SJSA1 (cell line): ENCODE data around the gene CRYZL1. TPM values are rescaled to one million over a fixed set of nuclear protein-coding genes. Genes with fewer than 3 reads are reported as not detected.

Experiments
- DNase-seq, 2 experiments: peaks; one replicate each; pipeline ENCODE4 v3.0.0-alpha.2; 2015 to 2020; ENCODE audit warnings: low spot score in 2 of 2, low read depth in 1 of 2
- H3K27ac ChIP-seq: fragments of 250-450 bp; sonication (Bioruptor Pico); 2 replicates; pipeline ENCODE4 v1.5.1; 2020; ENCODE audit warnings: mild to moderate bottlenecking, moderate library complexity
- H3K27me3 ChIP-seq: fragments of 250-450 bp; sonication (Bioruptor Pico); replicated peaks from 2 replicates; pipeline ENCODE4 v1.5.1; 2020; ENCODE audit warnings: mild to moderate bottlenecking, moderate library complexity
- H3K36me3 ChIP-seq: fragments of 250-450 bp; sonication (Bioruptor Pico); 2 replicates; pipeline ENCODE4 v1.5.1; 2020; ENCODE audit warnings: mild to moderate bottlenecking
- H3K4me1 ChIP-seq: fragments of 250-450 bp; sonication (Bioruptor Pico); replicated peaks from 2 replicates; pipeline ENCODE4 v1.6.1; 2021; ENCODE audit warnings: mild to moderate bottlenecking
- H3K4me3 ChIP-seq: fragments of 250-450 bp; sonication (Bioruptor Pico); 2 replicates; pipeline ENCODE4 v1.5.1; 2020; ENCODE audit warnings: mild to moderate bottlenecking
- H3K9me3 ChIP-seq: fragments of 250-450 bp; sonication (Bioruptor Pico); replicated peaks from 2 replicates; pipeline ENCODE4 v1.5.1; 2020; ENCODE audit warnings: mild to moderate bottlenecking
- total RNA-seq: library from RNA; depleted of rRNA; stranded (reverse); fragments of >200 nt; shearing (Covaris generic); gene quantifications from 2 replicates; pipeline ENCODE4 v1.2.3, GENCODE V29; 2014

Gene CRYZL1
- total RNA-seq, 1 experiment from 2014 or later, result 15.3 TPM

DNA sequence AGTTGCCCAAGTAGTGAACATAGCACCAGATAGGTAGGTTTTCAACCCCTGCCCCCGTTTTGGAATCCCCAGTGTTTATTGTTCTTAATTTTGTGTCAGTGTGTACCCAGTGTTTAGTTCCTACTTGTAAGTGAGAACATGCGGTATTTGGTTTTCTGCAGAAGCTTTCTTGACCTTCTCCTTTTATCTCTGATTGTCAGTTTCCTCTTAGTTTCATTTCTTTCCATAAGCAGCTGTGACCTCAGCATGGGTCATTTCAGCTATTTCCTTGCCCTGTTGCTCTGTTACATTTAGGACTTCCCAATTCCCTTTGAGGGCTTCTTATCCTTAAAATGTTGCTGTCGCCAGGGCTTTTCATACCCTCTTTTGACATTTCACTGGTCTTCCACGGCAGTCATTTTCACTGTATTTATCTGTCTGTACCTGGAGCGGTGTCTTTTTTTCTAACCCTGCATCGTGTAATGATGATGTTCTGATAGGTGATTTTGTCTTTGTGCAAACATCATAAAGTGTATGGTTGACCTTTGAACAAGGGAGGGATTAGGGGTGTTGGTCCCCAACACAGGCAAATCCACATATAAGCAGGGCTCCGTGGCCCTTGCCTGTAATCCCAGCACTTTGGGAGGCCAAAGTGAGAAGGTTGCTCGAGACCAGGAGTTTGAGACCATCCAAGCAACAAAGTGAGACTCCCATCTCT, 15.7 kb upstream of the CRYZL1 start:
- DNase-seq, result no peak
- H3K4me1 ChIP-seq, result peaks cover 32% of the 10 kb centered on the region
- H3K9me3 ChIP-seq, result no peaks in the 10 kb centered on the region
- no peak overlapping the region for H3K4me3 ChIP-seq
- H3K27ac ChIP-seq, result peak overlapping the region; percentile 48
- peaks cover 5% of the 10 kb centered on the region; the same call in 1 of the 2 replicates for H3K36me3 ChIP-seq
- no peaks in the 10 kb centered on the region for H3K27me3 ChIP-seq

DNA sequence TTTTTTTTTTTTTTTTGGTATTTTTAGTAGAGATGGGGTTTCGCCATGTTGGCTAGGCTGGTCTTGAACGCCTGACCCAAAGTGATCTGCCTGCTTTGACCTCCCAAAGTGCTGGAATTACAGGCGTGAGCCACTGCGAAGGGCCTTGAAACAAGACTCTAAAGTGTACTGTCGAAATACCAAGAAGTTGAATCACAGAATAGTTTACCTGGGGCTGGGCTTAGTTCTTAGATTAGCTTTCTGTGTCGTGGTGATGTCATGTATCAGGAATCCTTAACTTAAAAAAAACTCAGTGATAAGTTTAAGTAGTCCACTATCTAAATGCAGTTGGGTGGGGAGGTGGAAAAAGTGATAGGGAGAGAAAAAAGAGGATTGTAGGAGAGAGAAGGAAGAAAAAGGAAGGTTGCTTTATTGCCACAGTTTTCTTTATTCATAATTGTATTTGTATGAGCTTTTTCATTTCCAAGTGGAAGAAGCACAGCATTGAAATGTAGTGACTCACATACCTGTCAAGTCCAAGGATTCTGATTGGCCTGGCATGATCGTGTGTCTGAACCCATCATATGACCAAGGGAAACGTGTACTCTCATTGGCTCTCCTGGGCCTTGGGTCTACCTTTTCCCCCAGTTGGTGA, 14.2 kb upstream of the CRYZL1 start:
- peak overlapping the region; percentile 82 for H3K27ac ChIP-seq
- no peaks in the 10 kb centered on the region for H3K9me3 ChIP-seq
- H3K27me3 ChIP-seq, result no peaks in the 10 kb centered on the region
- DNase-seq, result peak; percentile 89 to 97
- peaks cover 32% of the 10 kb centered on the region for H3K4me1 ChIP-seq
- H3K36me3 ChIP-seq, result peaks cover 5% of the 10 kb centered on the region; the same call in 1 of the 2 replicates
- H3K4me3 ChIP-seq, result no peak overlapping the region

DNA sequence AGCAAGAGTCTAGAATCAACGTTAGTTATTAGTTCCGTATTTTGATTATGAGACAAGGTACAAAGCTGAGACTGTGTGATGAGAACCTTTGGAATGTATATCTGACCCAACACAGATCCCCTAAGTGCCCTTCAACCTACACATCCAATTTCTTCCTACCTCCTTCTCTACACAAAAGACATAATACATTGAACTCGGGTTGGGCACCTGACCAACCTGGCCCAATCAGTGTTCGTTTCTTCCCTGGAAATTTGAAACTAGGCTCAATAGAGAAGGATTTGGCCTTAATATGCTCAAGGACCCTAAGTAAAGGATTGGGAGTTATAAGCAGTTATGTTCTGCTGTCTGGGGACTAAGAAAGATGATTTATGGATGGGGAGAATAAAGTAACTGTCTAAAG, 12.9 kb upstream of the CRYZL1 start:
- H3K9me3 ChIP-seq, result no peaks in the 10 kb centered on the region
- H3K36me3 ChIP-seq, result peaks cover 5% of the 10 kb centered on the region; the same call in 1 of the 2 replicates
- H3K27me3 ChIP-seq, result no peaks in the 10 kb centered on the region
- no peak overlapping the region for H3K27ac ChIP-seq
- DNase-seq, result no peak
- H3K4me1 ChIP-seq, result peaks cover 32% of the 10 kb centered on the region
- no peak overlapping the region for H3K4me3 ChIP-seq

- no peaks in the 10 kb centered on the region for H3K27me3 ChIP-seq
- no peak overlapping the region for H3K4me3 ChIP-seq
- H3K36me3 ChIP-seq, result peaks cover 5% of the 10 kb centered on the region; the same call in 1 of the 2 replicates
- H3K9me3 ChIP-seq, result no peaks in the 10 kb centered on the region
- DNase-seq, result no peak
- peaks cover 32% of the 10 kb centered on the region for H3K4me1 ChIP-seq
- no peak overlapping the region for H3K27ac ChIP-seq
Measured at GRCh38 chr21:33651965-33652680, 10.6 kb upstream of the CRYZL1 start.

DNA sequence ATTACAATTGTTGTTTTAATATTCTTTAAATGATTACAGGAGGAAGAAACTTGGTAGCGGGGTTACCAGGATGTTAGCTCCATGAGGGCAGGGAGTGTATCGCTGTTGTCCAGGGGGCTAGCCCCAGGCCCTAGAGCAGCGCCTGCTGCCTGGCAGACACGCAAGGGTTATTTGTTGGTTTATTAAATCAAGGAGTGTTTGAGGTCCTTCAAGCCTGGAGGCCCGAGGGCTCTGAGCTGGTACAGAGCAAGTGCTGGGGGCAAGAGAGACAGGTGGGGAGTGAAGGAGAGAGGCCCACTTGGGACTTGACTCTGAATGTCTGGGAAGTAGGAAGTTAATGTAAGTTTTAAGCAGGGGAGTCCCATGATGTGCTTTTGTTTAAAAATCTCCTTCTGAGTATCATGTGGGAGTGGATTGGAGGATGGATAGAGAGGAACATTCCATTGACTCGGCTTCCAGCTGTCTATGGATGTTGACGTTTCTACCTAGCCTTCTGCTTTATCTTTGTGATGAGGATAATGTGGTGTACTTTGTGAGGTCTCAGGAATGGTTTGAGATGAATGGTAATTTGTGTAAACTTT, 9.5 kb upstream of the CRYZL1 start:
- H3K4me3 ChIP-seq, result no peak overlapping the region
- H3K4me1 ChIP-seq, result peaks cover 21% of the 10 kb centered on the region
- H3K27ac ChIP-seq, result no peak overlapping the region
- H3K9me3 ChIP-seq, result no peaks in the 10 kb centered on the region
- H3K36me3 ChIP-seq, result peaks cover 2% of the 10 kb centered on the region; the same call in 1 of the 2 replicates
- H3K27me3 ChIP-seq, result no peaks in the 10 kb centered on the region
- no peak for DNase-seq

- DNase-seq, result no peak
- Histone ChIP-seq H3K9me3 (no peaks in the 10 kb centered on the region), H3K27ac (no peak overlapping the region), H3K4me1 (peaks cover 14% of the 10 kb centered on the region), H3K36me3 (peaks cover 2% of the 10 kb centered on the region; the same call in 1 of the 2 replicates), H3K4me3 (no peak overlapping the region), H3K27me3 (no peaks in the 10 kb centered on the region)
Measured at GRCh38 chr21:33650230-33650629, 8.7 kb upstream of the CRYZL1 start.

GRCh38 chr21:33648555-33648954, 7.0 kb upstream of the CRYZL1 start:
- Histone ChIP-seq H3K27me3 (no peaks in the 10 kb centered on the region), H3K4me1 (peaks cover 9% of the 10 kb centered on the region; the same call in 1 of the 2 replicates), H3K9me3 (no peaks in the 10 kb centered on the region), H3K27ac (no peak overlapping the region), H3K36me3 (no peaks in the 10 kb centered on the region; the same call in 1 of the 2 replicates), H3K4me3 (no peak overlapping the region)
- DNase-seq, result no peak

GRCh38 chr21:33647587-33647986, 6.0 kb upstream of the CRYZL1 start:
- Histone ChIP-seq H3K36me3 (peaks cover 7% of the 10 kb centered on the region), H3K9me3 (no peaks in the 10 kb centered on the region), H3K4me3 (no peak overlapping the region), H3K4me1 (peaks cover 9% of the 10 kb centered on the region; the same call in 1 of the 2 replicates), H3K27ac (no peak overlapping the region), H3K27me3 (no peaks in the 10 kb centered on the region)
- DNase-seq, result no peak

GRCh38 chr21:33645730-33646129, 4.2 kb upstream of the CRYZL1 start:
- no peaks in the 10 kb centered on the region for H3K9me3 ChIP-seq
- H3K27ac ChIP-seq, result no peak overlapping the region
- no peaks in the 10 kb centered on the region for H3K27me3 ChIP-seq
- H3K4me3 ChIP-seq, result no peak overlapping the region
- H3K4me1 ChIP-seq, result peaks cover 9% of the 10 kb centered on the region; the same call in 1 of the 2 replicates
- H3K36me3 ChIP-seq, result peaks cover 9% of the 10 kb centered on the region
- DNase-seq, result no peak

GRCh38 chr21:33644383-33645074, 3.0 kb upstream of the CRYZL1 start:
- no peak overlapping the region for H3K27ac ChIP-seq
- no peak for DNase-seq
- no peaks in the 10 kb centered on the region for H3K27me3 ChIP-seq
- H3K4me3 ChIP-seq, result no peak overlapping the region; the same call in 1 of the 2 replicates
- no peaks in the 10 kb centered on the region for H3K9me3 ChIP-seq
- peaks cover 12% of the 10 kb centered on the region; the same call in 1 of the 2 replicates for H3K4me1 ChIP-seq
- H3K36me3 ChIP-seq, result peaks cover 9% of the 10 kb centered on the region

DNA sequence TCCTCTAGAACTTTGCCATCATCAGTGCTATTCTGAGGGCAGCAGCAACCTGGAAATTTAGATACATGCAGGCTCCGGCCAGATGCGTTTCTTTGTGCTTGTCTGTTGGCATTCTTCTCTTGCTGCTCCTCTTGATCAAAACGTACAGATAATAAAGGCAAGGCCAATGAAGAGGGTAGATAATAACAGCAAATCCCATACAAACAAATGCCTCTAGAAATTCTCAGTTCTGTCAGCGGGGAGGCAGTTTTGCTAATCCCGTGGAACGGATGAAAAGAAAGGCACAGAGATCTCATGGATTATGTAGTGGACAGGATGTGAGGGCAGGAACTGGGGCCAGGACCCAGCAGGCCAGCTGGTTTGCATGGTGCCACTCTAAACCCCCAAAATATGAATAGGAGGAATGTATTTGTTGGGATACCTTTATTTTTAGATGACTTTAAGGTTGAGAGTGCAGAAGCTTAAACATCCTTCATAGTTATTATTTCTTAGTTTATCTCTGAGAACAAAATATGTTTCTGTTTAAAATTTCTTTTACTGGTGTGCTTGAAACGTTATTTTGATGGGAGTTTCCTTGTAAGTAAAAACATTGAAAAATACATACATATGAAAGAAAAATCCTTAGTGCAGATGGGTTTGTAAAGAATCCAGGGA, 2.2 kb upstream of the CRYZL1 start:
- peak in 1 of 2 experiments; percentile 58 for DNase-seq
- Histone ChIP-seq H3K4me1 (peaks cover 12% of the 10 kb centered on the region; the same call in 1 of the 2 replicates), H3K9me3 (no peaks in the 10 kb centered on the region), H3K27ac (peak overlapping the region; percentile 59), H3K36me3 (peaks cover 9% of the 10 kb centered on the region), H3K4me3 (peak overlapping the region; percentile 95), H3K27me3 (no peaks in the 10 kb centered on the region)

DNA sequence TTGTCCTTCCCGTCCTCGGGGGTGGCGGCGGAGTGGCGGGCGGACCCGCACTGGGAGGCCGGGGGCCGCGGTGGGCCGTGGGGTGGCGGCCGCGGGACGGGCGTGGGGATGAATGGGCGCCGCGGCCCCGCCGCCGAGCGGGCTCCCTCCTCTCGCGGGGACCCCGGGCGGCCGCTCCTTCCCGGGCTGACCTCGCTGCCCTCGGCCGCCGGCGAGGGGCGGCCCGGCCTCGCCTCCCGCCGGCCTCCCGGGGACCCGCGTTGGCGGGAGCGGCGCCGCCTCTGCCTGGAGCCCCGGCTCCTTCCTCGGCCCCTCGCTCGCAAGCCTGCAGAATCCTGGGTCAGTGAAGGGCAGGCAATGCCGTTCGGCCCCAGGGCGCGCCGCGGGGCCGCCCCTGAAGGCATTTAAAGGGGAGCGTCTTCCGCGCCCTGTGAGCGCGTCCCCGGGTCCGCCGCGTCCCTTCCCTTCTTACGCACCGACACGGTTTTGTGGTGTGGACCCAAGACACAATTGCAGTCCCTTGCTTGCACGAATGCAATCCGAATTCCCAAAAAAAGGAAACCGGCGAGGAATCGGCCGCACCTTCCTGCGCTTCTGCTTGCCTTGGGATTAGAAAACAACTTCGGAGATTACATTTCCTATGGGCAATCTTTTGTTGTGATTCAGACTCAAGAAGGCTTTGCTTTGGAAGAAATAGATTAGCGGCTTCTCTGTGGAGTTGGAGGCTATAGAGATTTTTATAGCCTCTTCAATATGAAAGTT, 1.5 kb upstream of the CRYZL1 start:
- Histone ChIP-seq H3K27me3 (no peaks in the 10 kb centered on the region), H3K4me3 (peak overlapping the region; percentile 95), H3K4me1 (peaks cover 12% of the 10 kb centered on the region; the same call in 1 of the 2 replicates), H3K9me3 (no peaks in the 10 kb centered on the region), H3K27ac (peak overlapping the region; percentile 59), H3K36me3 (peaks cover 14% of the 10 kb centered on the region)
- DNase-seq, result peak; percentile 47 to 60
